ENCODE data around the gene GRB10.
A peak's percentile ranks its signal among the peaks of the same experiment; 100 is the strongest.

The GRB10 gene

GRCh38 chr7:50682079-50682478 is 100.6 kb downstream of the GRB10 start:
- in situ Hi-C loops (cut with MboI; ENCODE audit: low sequenced_read_pairs, unreplicated experiment): no loop called here
- TF ChIP-seq CTCF (IDR thresholded peaks at IDR 0.05; ENCODE audit: borderline replicate concordance, control extremely low read depth, extremely low read depth, insufficient read depth, missing control alignments): no peak
- DNase-seq (ENCODE audit: low spot score): no peak

- no peak for DNase-seq (ENCODE audit: low spot score)
- in situ Hi-C loops (cut with MboI; ENCODE audit: low sequenced_read_pairs, unreplicated experiment): no loop called here
- no peak for TF ChIP-seq CTCF (IDR thresholded peaks at IDR 0.05; ENCODE audit: borderline replicate concordance, control extremely low read depth, extremely low read depth, insufficient read depth, missing control alignments)
These were observed 101.2 kb downstream of the GRB10 start for GRCh38 chr7:50681432-50682045.

DNA sequence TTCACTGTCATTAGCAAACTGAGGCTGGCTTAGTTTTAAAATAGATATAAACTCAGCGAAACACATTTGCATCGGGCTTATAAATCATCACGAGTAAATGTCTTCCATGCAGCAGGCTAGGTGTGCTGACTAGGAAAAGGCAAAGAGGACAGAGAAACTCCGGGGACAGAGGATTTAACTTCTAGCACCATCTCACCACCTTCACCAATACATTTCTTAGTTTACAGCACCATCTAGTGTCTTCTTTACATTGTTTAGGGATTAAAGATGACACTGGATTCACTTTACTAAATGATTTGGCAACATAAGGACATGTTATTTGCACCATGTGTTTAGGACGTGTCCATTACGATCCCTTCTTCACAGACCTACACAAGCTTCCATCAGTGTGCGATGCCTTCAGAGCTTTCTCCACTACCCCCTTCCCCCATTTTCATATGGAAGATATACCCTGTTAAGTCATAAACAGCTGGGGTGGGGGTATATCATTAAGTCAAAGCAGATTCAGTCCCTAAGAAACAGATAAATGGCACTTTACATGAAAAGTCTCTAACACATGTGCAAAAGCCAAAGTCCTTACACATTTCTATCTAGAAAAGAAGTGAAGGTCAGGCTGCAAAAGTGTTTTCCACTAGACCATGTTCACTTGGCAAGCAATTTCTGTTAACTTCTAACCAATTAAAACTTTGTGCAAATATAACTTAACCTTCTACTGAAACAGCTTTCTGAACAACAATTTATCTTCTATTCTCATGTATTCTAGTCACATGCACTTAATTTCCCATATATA is 103.3 kb downstream of the GRB10 start:
- TF ChIP-seq CTCF (IDR thresholded peaks at IDR 0.05; ENCODE audit: borderline replicate concordance, control extremely low read depth, extremely low read depth, insufficient read depth, missing control alignments): peak; percentile 24
- peak; percentile 56 for DNase-seq (ENCODE audit: low spot score)
- in situ Hi-C loops (cut with MboI; ENCODE audit: low sequenced_read_pairs, unreplicated experiment): no loop called here

- no peak for TF ChIP-seq CTCF (IDR thresholded peaks at IDR 0.05; ENCODE audit: borderline replicate concordance, control extremely low read depth, extremely low read depth, insufficient read depth, missing control alignments)
- in situ Hi-C loops (cut with MboI; ENCODE audit: low sequenced_read_pairs, unreplicated experiment): no loop called here
- no peak for DNase-seq (ENCODE audit: low spot score)
These were observed 104.1 kb downstream of the GRB10 start for GRCh38 chr7:50678586-50678985.

- no peak for TF ChIP-seq CTCF (IDR thresholded peaks at IDR 0.05; ENCODE audit: borderline replicate concordance, control extremely low read depth, extremely low read depth, insufficient read depth, missing control alignments)
- DNase-seq (ENCODE audit: low spot score): no peak
- in situ Hi-C loops (cut with MboI; ENCODE audit: low sequenced_read_pairs, unreplicated experiment): no loop called here
These were observed 105.1 kb downstream of the GRB10 start for GRCh38 chr7:50677638-50677996.

DNA sequence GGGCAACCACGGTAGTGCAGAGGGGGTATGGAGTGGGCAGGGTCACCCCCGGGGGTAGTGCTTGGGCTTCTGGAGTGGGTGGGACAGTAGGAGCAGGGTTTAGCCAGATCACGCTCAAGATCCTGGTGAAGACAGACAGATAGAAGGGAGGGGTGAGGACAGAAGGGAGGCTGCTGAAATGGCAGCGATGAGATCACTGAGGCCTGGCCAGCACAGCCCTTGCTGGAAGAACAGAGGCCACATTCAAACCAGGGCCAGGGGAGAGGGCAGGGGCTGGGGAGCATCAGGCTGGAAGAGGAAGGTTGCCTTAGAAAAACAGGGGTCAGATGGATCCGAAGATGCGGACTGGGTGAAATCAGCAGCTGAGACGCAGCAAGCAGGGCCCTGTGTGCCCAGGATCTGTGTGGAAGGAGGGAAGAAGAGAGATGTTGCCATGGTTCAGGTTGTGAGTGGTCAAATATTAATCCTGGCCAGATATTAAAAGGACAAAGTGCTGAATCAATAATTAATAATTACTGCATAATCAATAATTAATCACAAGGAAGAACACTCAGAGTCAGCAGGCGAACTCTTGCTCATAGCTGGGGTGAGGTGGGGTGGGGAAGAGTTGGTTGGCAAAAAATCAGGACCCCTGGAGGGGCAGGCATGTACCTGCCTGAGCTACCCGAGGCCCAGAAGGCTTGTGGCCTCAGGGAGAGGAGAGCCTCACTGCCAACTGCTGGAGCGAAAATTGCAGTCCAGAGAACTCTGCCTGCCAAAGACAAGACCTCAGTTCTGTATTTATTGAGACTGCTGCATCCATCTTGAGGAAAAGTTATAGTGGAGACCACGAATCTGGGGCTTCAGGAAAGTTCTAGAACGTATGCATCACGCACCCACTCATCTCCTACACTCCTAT is 105.7 kb downstream of the GRB10 start:
- no peak for TF ChIP-seq CTCF (IDR thresholded peaks at IDR 0.05; ENCODE audit: borderline replicate concordance, control extremely low read depth, extremely low read depth, insufficient read depth, missing control alignments)
- DNase-seq (ENCODE audit: low spot score): no peak
- in situ Hi-C loops (cut with MboI; ENCODE audit: low sequenced_read_pairs, unreplicated experiment): no loop called here
